GM12865 (cell line): ENCODE data around the gene RAPGEF5.

Experiments
- DNase-seq: peaks from one replicate; pipeline ENCODE4 v3.0.0; 2010; ENCODE audit warnings: low read depth
- H3K4me3 ChIP-seq: 2 replicates; pipeline ENCODE4 v1.5.1; 2011; ENCODE audit warnings: mild to moderate bottlenecking, low read depth, low read length, control low read depth
- CTCF ChIP-seq: IDR thresholded peaks from 2 replicates; pipeline ENCODE4 v1.5.1; 2011; ENCODE audit warnings: low read length, control low read depth, low read depth, inconsistent platforms; ENCODE audit not compliant: insufficient read depth; ENCODE audit errors: missing control alignments

Gene RAPGEF5

GRCh38 chr7:22275661-22276060, 81.3 kb downstream of the RAPGEF5 start:
- no peak overlapping the region for H3K4me3 ChIP-seq
- TF ChIP-seq CTCF, result no peak
- DNase-seq, result no peak

GRCh38 chr7:22271311-22271710, 85.6 kb downstream of the RAPGEF5 start:
- DNase-seq, result no peak
- H3K4me3 ChIP-seq, result no peak overlapping the region
- TF ChIP-seq CTCF, result no peak

- no peak for TF ChIP-seq CTCF
Observed at GRCh38 chr7:22270371-22270770, 86.6 kb downstream of the RAPGEF5 start.

DNA sequence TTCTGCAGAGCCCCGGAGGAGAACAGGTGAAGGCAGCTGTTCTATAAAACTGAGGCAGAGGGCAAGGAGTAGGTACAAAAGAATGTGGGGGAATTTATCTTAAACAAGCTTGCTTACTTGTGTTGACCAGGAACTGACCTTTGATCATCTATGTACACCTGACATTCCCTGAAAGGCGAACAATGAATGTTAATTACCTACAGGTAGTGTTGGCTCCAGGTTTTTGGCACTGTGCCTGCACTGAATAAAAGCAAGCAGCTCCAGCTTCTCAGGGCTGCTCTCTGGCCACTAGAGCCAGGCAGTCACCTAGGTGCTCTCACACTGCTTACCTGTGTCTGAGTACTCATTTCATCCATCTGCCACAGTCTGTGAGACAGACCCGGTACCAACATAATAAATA, 87.0 kb downstream of the RAPGEF5 start:
- no peak for TF ChIP-seq CTCF
- H3K4me3 ChIP-seq, result no peak overlapping the region
- DNase-seq, result no peak

More at GRCh38 chr7:22270371-22270770, 86.6 kb downstream of the RAPGEF5 start:
- DNase-seq, result no peak
- H3K4me3 ChIP-seq, result no peak overlapping the region

DNA sequence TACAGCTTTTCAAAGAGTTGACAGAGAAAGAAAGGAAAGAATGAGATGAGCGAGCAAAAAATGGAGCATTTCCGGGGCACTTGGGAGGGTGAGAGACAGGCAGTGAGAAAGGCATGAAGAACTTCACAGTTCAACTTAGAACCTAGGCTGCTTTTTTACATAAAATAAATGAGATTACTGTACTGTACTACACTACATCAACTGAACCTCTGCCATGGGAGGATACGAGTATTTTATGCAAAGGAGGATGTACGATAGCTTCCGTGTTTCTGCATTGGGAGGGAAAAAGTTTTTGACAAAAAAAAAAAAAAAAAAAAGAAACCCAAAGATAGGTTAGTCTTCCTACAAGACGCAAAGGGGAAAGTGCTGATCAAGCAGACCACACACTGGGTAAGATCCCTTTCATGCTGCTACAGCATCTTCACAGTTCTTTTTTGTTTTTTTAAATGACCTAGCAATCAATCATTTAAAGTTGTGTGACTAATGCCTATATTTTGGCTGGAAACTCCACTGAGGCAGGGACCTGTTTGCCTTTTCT, 88.0 kb downstream of the RAPGEF5 start:
- H3K4me3 ChIP-seq, result peak overlapping the region; percentile 19; the same call in 1 of the 2 replicates
- DNase-seq, result peak; percentile 9
- no peak for TF ChIP-seq CTCF

DNA sequence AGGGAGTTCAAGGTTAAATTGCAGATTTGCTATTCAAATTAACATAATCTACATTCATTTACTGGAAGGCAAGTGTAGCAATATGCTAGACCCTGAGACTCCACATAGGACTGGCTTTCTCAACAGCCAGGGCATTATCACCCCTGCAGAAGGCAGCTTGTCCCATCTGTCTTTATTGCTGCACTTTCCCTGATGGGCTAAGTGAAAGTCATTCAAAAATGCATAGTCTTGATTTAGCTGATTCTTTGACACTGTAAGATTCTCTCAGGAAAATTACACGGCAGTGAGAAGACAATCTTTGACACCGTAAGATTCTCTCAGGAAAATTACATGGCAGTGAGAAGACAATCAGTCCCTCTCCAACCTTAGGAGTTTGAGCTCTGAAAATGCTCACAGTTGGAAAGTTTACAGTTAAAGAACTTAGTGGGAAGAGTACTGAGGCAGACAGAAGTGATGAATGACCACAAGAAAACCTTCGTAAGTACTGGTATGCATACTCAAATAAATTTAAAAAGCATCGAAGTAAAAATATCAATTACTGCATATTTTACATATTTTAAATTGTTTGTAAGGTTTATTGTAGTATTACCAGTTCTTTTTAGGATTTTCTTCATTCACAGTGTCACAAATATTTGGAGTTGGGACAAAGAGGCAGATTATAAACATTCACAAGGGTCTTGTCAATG, 88.9 kb downstream of the RAPGEF5 start:
- no peak overlapping the region for H3K4me3 ChIP-seq
- no peak for TF ChIP-seq CTCF
- DNase-seq, result no peak

DNA sequence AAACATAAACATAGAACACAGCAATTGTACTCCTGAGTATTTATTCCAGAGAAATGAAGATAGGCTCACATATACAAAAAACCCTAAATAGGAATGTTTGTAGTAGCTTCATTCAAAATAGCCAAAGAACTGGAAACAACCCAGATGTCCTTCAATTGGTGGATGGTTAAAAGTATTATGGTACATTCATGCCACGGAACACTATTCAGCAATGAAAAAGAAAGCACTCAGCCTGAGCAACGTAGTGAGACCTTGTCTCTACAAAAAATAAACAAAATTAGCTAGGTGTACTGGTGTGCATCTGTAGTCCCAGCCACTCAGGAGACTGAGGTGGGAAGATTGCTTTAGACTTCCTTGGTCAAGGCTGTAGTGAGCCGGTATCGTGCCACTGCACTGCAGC, 94.4 kb downstream of the RAPGEF5 start:
- H3K4me3 ChIP-seq, result no peak overlapping the region
- DNase-seq, result no peak
- TF ChIP-seq CTCF, result no peak
